Stimulated activated CD4-positive, alpha-beta T cell treated with anti-CD3 and anti-CD28 coated beads, Interleukin-1b, Interleukin-23, amount 100 ng/mL, for 48 hours (primary cell): ENCODE results near the gene COMMD4.
"Not testable (repeated sequence)": the region's sequence is repeated elsewhere in the genome, so short reads cannot be mapped to it uniquely, and the experiment has no call there.

Experiments
- DNase-seq: peaks from one replicate; pipeline ENCODE4 v3.0.0-alpha.2; 2020

The COMMD4 gene

GRCh38 chr15:75383986-75384385, 48.1 kb downstream of the COMMD4 start:
- not testable (repeated sequence) for DNase-seq
